H9 (cell line): ENCODE measurements around the gene ZNF124. TPM values are rescaled to one million over a fixed set of nuclear protein-coding genes. Genes with fewer than 3 reads are reported as not detected.

ENCODE experiments used
- DNase-seq: peaks from one replicate; pipeline ENCODE4 v3.0.0-alpha.2; 2017
- H2AFZ ChIP-seq: one replicate; pipeline ENCODE4 v1.6.1; 2013; ENCODE audit warnings: mild to moderate bottlenecking, low read length, control low read depth, moderate library complexity
- H2AK5ac ChIP-seq: 2 replicates; pipeline ENCODE4 v1.6.1; 2013; ENCODE audit warnings: low read length, control low read depth, mixed read lengths; ENCODE audit not compliant: insufficient read length
- H2BK120ac ChIP-seq: one replicate; pipeline ENCODE4 v1.6.1; 2013; ENCODE audit warnings: low read depth, mild to moderate bottlenecking, low read length, control low read depth, inconsistent platforms; ENCODE audit not compliant: poor library complexity, severe bottlenecking
- H2BK12ac ChIP-seq: 2 replicates; pipeline ENCODE4 v1.6.1; 2013; ENCODE audit warnings: low read length, control low read depth, mixed read lengths, low read depth; ENCODE audit not compliant: insufficient read length
- H2BK15ac ChIP-seq: 2 replicates; pipeline ENCODE4 v1.6.1; 2013; ENCODE audit warnings: low read depth, low read length, control low read depth
- H2BK20ac ChIP-seq: one replicate; pipeline ENCODE4 v1.6.1; 2013; ENCODE audit warnings: low read depth, mild to moderate bottlenecking, low read length, control low read depth, inconsistent platforms; ENCODE audit not compliant: poor library complexity, severe bottlenecking
- H2BK5ac ChIP-seq: 2 replicates; pipeline ENCODE4 v1.6.1; 2013; ENCODE audit warnings: low read length, control low read depth, mixed read lengths; ENCODE audit not compliant: insufficient read length
- H3K14ac ChIP-seq: 2 replicates; pipeline ENCODE4 v1.6.1; 2013; ENCODE audit warnings: low read length, control low read depth; ENCODE audit not compliant: insufficient read depth
- H3K18ac ChIP-seq: 2 replicates; pipeline ENCODE4 v1.6.1; 2013; ENCODE audit warnings: low read depth, mild to moderate bottlenecking, mixed read lengths, low read length, control low read depth; ENCODE audit not compliant: insufficient read length
- H3K23ac ChIP-seq: 2 replicates; pipeline ENCODE4 v1.6.1; 2013; ENCODE audit warnings: low read length, control low read depth, mixed read lengths, low read depth; ENCODE audit not compliant: insufficient read length
- H3K23me2 ChIP-seq: 2 replicates; pipeline ENCODE4 v1.6.1; 2013; ENCODE audit warnings: low read depth, mild to moderate bottlenecking, mixed read lengths, low read length, control low read depth; ENCODE audit not compliant: insufficient read length, poor library complexity, severe bottlenecking
- H3K27ac ChIP-seq: 2 replicates; pipeline ENCODE4 v1.5.1; 2013; ENCODE audit warnings: low read length, control low read depth, mixed read lengths, low read depth; ENCODE audit not compliant: insufficient read length
- H3K27me3 ChIP-seq: 2 replicates; pipeline ENCODE4 v1.6.1; 2013; ENCODE audit warnings: low read length, control low read depth, inconsistent platforms; ENCODE audit not compliant: insufficient read depth
- H3K4ac ChIP-seq: 2 replicates; pipeline ENCODE4 v1.6.1; 2013; ENCODE audit warnings: low read depth, mild to moderate bottlenecking, control low read depth, inconsistent platforms, low read length, moderate library complexity
- H3K4me1 ChIP-seq: 2 replicates; pipeline ENCODE4 v1.6.1; 2013; ENCODE audit warnings: low read length, control low read depth, inconsistent platforms; ENCODE audit not compliant: insufficient read depth
- H3K4me2 ChIP-seq: 2 replicates; pipeline ENCODE4 v1.6.1; 2013; ENCODE audit warnings: low read length, control low read depth, mixed read lengths; ENCODE audit not compliant: insufficient read length, insufficient read depth
- H3K56ac ChIP-seq: 2 replicates; pipeline ENCODE4 v1.6.1; 2013; ENCODE audit warnings: low read depth, mild to moderate bottlenecking, mixed read lengths, low read length, control low read depth; ENCODE audit not compliant: insufficient read length
- H3K79me1 ChIP-seq: 2 replicates; pipeline ENCODE4 v1.6.1; 2013; ENCODE audit warnings: low read depth, mild to moderate bottlenecking, moderate library complexity, low read length, control low read depth, inconsistent platforms; ENCODE audit not compliant: insufficient read depth, poor library complexity, severe bottlenecking
- H3K79me2 ChIP-seq: 2 replicates; pipeline ENCODE4 v1.6.1; 2013; ENCODE audit warnings: low read length, control low read depth, inconsistent platforms; ENCODE audit not compliant: insufficient read depth
- H3K9ac ChIP-seq: 2 replicates; pipeline ENCODE4 v1.6.1; 2013; ENCODE audit warnings: low read length, control low read depth, mixed read lengths; ENCODE audit not compliant: insufficient read length; ENCODE audit errors: extremely low read depth
- H3K9me3 ChIP-seq: one replicate; pipeline ENCODE4 v1.6.1; 2013; ENCODE audit warnings: low read depth, low read length, inconsistent platforms; ENCODE audit not compliant: control insufficient read depth
- H3T11ph ChIP-seq: one replicate; pipeline ENCODE4 v1.6.1; 2013; ENCODE audit warnings: mild to moderate bottlenecking, low read length, control low read depth, inconsistent platforms
- H4K20me1 ChIP-seq: one replicate; pipeline ENCODE4 v1.6.1; 2013; ENCODE audit not compliant: control insufficient read depth, insufficient read length, insufficient read depth
- H4K5ac ChIP-seq: 2 replicates; pipeline ENCODE4 v1.6.1; 2013; ENCODE audit warnings: low read depth, mild to moderate bottlenecking, mixed read lengths, low read length, control low read depth; ENCODE audit not compliant: insufficient read length
- H4K8ac ChIP-seq: replicated peaks from 2 replicates; pipeline ENCODE4 v1.6.1; 2013; ENCODE audit warnings: low read length, control low read depth, mixed read lengths, low read depth; ENCODE audit not compliant: insufficient read length
- H4K91ac ChIP-seq: 2 replicates; pipeline ENCODE4 v1.6.1; 2013; ENCODE audit warnings: low read depth, mild to moderate bottlenecking, moderate library complexity, mixed read lengths, low read length, control low read depth; ENCODE audit not compliant: insufficient read length
- H3K27ac Mint-ChIP-seq, 3 experiments: 2 replicates in 2 of 3; 3 replicates in 1 of 3; pipeline ENCODE4 v1.8.0; 2020 to 2021; ENCODE audit warnings: mixed read lengths in 3 of 3, mild to moderate bottlenecking in 1 of 3, moderate library complexity in 1 of 3
- H3K27me3 Mint-ChIP-seq: 2 replicates; pipeline ENCODE4 v1.8.0; 2021; ENCODE audit warnings: low read depth, mild to moderate bottlenecking, moderate library complexity, mixed read lengths
- H3K36me3 Mint-ChIP-seq, 3 experiments: 2 replicates in 2 of 3; 3 replicates in 1 of 3; pipeline ENCODE4 v1.8.0; 2020 to 2021; ENCODE audit warnings: low read depth in 3 of 3, mixed read lengths in 3 of 3; ENCODE audit not compliant: insufficient read depth in 1 of 3
- H3K4me1 Mint-ChIP-seq, 2 experiments: 2 replicates each; pipeline ENCODE4 v1.8.0; 2020; ENCODE audit warnings: mixed read lengths in 2 of 2
- H3K4me3 Mint-ChIP-seq, 2 experiments: 2 replicates in 1 of 2; 3 replicates in 1 of 2; pipeline ENCODE4 v1.8.0; 2020 to 2021; ENCODE audit warnings: mild to moderate bottlenecking in 2 of 2, mixed read lengths in 2 of 2, moderate library complexity in 1 of 2
- H3K9me3 Mint-ChIP-seq, 2 experiments: 2 replicates in 1 of 2; 3 replicates in 1 of 2; pipeline ENCODE4 v1.8.0; 2020; ENCODE audit warnings: mild to moderate bottlenecking in 2 of 2, mixed read lengths in 2 of 2, moderate library complexity in 1 of 2
- CTCF ChIP-seq: fragments of 200-600 bp; sonication (generic); conservative IDR thresholded peaks from 3 replicates; pipeline ENCODE4 v1.8.0; 2021; ENCODE audit warnings: antibody characterized with exemption, mild to moderate bottlenecking
- WGBS: extraction: QIAGEN DNeasy Blood & Tissue Kit; methylation state at CpG from one replicate; pipeline ENCODE4 v1.1.7; 2013; ENCODE audit warnings: missing lambda C conversion rate, low lambda C conversion rate, mixed read lengths; ENCODE audit not compliant: insufficient read length; ENCODE audit errors: extremely low coverage; 5-methylcytosine and 5-hydroxymethylcytosine counted together
- total RNA-seq: library from RNA; stranded (reverse); gene quantifications from 2 replicates; pipeline ENCODE4 v1.2.1, GENCODE V29; 2021

Gene ZNF124
- total RNA-seq, 1 experiment from 2014 or later: 50.6 TPM

- no CpG with 5 or more reads among the region's 22 CpGs for WGBS
- Histone ChIP-seq H3K27ac (no peak overlapping the region), H4K20me1 (no peaks in the 10 kb centered on the region), H3K4ac (no peak overlapping the region), H3K27me3 (no peaks in the 10 kb centered on the region), H4K8ac (no peak overlapping the region), H2BK15ac (no peak overlapping the region), H2BK20ac (no peak overlapping the region), H3K79me2 (no peaks in the 10 kb centered on the region), H3K9me3 (no peaks in the 10 kb centered on the region), H3K14ac (no peak overlapping the region), H3K18ac (no peak overlapping the region), H3K79me1 (no peaks in the 10 kb centered on the region), H3K23ac (no peak overlapping the region), H3K9ac (no peak overlapping the region), H3K4me1 (no peaks in the 10 kb centered on the region), H4K5ac (no peak overlapping the region), H3K23me2 (no peaks in the 10 kb centered on the region), H2AFZ (no peak overlapping the region), H3K56ac (no peak overlapping the region), H2BK5ac (no peak overlapping the region), H3T11ph (no peak overlapping the region), H2AK5ac (no peak overlapping the region), H3K4me2 (no peak overlapping the region), H2BK12ac (no peak overlapping the region), H4K91ac (no peak overlapping the region), H2BK120ac (no peak overlapping the region)
- DNase-seq: peak; percentile 6
- H3K36me3 Mint-ChIP-seq: peaks cover 0 to 2% (median 0%) of the 10 kb centered on the region in 3 experiments; a peak in 1 of 7 replicates
- H3K4me1 Mint-ChIP-seq: peaks cover 0 to 3% of the 10 kb centered on the region in 2 experiments; a peak in 1 of 4 replicates
- no peak for TF ChIP-seq CTCF
- H3K27me3 Mint-ChIP-seq: peaks cover 8% of the 10 kb centered on the region
- no peak overlapping the region for H3K27ac Mint-ChIP-seq
- no peak overlapping the region for H3K4me3 Mint-ChIP-seq
- H3K9me3 Mint-ChIP-seq: peaks cover 4 to 5% of the 10 kb centered on the region in 2 experiments; a peak in 4 of 5 replicates
Observed at GRCh38 chr1:247119600-247120407, 52.0 kb downstream of the ZNF124 start.
